Activated CD4-positive, alpha-beta T cell treated with anti-CD3 and anti-CD28 coated beads, Interleukin-2, amount 10 ng/mL, durations not matched to agents 24 days and 14 days (primary cell): ENCODE measurements around the gene NOP14. TPM values are rescaled to one million over a fixed set of nuclear protein-coding genes. Genes with fewer than 3 reads are reported as not detected.
A peak's percentile ranks its signal among the peaks of the same experiment; 100 is the strongest.
"Not testable (repeated sequence)": the region's sequence is repeated elsewhere in the genome, so short reads cannot be mapped to it uniquely, and the experiment has no call there.

ENCODE experiments used
- DNase-seq: peaks from one replicate; pipeline ENCODE4 v3.0.0; 2022
- H3K27ac Mint-ChIP-seq: one replicate; pipeline ENCODE4 v1.8.0; 2022; ENCODE audit warnings: mild to moderate bottlenecking, mixed read lengths
- H3K27me3 Mint-ChIP-seq: one replicate; pipeline ENCODE4 v1.8.0; 2022; ENCODE audit warnings: mixed read lengths
- H3K36me3 Mint-ChIP-seq: one replicate; pipeline ENCODE4 v1.8.0; 2022; ENCODE audit warnings: low read depth, mild to moderate bottlenecking, mixed read lengths
- H3K4me1 Mint-ChIP-seq: one replicate; pipeline ENCODE4 v1.8.0; 2021; ENCODE audit warnings: mixed read lengths
- H3K4me3 Mint-ChIP-seq: one replicate; pipeline ENCODE4 v1.8.0; 2022; ENCODE audit warnings: mild to moderate bottlenecking, moderate library complexity, mixed read lengths
- H3K9me3 Mint-ChIP-seq: one replicate; pipeline ENCODE4 v1.8.0; 2021; ENCODE audit warnings: mixed read lengths
- intact Hi-C: fragments of 100-400 bp; cut with micrococcal nuclease; formaldehyde crosslinking; loops from one replicate; pipeline ENCODE4 v1.15.1; 2023
- total RNA-seq: library from RNA; stranded (reverse); gene quantifications from 2 replicates; pipeline ENCODE4 v1.2.3, GENCODE V29; 2022

NOP14 gene
- total RNA-seq, result 132 and 141 TPM in 2 replicates

DNA sequence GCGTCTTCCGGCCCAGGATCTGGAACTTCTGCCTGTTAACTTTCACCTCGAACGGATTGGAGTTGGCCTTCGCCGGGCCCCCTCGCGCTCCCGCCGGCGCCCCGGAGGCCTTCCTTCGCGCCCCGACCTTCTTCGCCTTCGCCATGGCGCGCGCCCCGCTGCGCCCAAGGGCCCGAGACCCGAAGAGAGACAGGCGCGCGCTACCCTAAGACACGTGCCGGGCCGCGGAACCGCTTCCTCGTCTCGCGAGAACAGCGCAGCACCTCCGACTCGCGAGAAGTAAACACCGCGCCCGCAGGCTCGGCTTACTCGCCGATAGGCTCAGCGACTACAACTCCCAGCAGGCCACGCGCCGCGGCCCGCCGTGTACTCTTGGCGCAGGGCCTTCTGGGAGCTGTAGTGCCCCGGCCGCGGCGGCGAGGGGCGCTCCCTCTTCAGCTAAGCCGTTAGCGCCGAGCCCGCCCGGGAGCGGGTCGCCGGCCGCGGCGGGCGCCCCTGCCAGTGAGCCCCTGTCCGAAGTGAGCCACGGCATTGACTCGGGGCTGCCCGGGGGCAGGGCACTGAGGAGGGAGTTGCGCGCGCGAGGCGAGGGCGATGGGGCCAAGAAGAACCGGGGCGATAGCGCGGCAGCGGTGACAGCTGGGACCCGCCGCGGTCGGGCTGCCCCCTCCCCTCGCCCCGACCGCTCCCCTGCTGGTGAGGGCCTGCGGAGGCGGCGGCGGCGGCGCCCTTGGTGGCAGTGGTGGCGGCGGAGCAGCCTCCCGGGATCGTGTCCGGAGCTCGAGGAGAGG is at the start of gene NOP14, which contains the start of gene GRK4:
NOP14 (minus strand) TSS at position 232 of the 791 bp plus-strand sequence; CDS start at position 145, 87 bp downstream.
GRK4 (plus strand) TSS at position 397 of the 791 bp plus-strand sequence. CDS start 500 bp downstream, outside the sequence.
- intact Hi-C loops, result loop anchor here (1.0 to 5.0 kb wide), 7 partner anchors 27 to 1107 kb away; partner anchors contain the start of genes CFAP99, LETM1, LRPAP1 and RNF4
- Mint-ChIP-seq H3K4me1 (peaks cover 27% of the 10 kb centered on the region), H3K27me3 (no peaks in the 10 kb centered on the region), H3K27ac (peak within 1 kb of the TSS; percentile 79), H3K36me3 (peaks cover 29% of the 10 kb centered on the region), H3K9me3 (no peaks in the 10 kb centered on the region), H3K4me3 (peak within 1 kb of the TSS; percentile 87)
- peak; percentile 99 for DNase-seq

- no peak for DNase-seq
- intact Hi-C loops, result no loop called here
- Mint-ChIP-seq H3K4me1 (peaks cover 20% of the 10 kb centered on the region), H3K9me3 (no peaks in the 10 kb centered on the region), H3K27ac (no peak overlapping the region), H3K27me3 (peaks cover 2% of the 10 kb centered on the region), H3K4me3 (no peak overlapping the region), H3K36me3 (no peaks in the 10 kb centered on the region)
Measured at GRCh38 chr4:3011456-3012220, 48.4 kb upstream of the NOP14 start.

- Mint-ChIP-seq H3K27ac (no peak overlapping the region), H3K4me3 (no peak overlapping the region), H3K36me3 (no peaks in the 10 kb centered on the region), H3K27me3 (peaks cover 2% of the 10 kb centered on the region), H3K4me1 (peaks cover 20% of the 10 kb centered on the region), H3K9me3 (no peaks in the 10 kb centered on the region)
- no peak for DNase-seq
- intact Hi-C loops, result no loop called here
Measured at GRCh38 chr4:3010998-3011397, 47.8 kb upstream of the NOP14 start.

GRCh38 chr4:3010577-3010976 is 47.4 kb upstream of the NOP14 start:
- Mint-ChIP-seq H3K27me3 (peaks cover 2% of the 10 kb centered on the region), H3K4me3 (no peak overlapping the region), H3K9me3 (no peaks in the 10 kb centered on the region), H3K4me1 (peaks cover 20% of the 10 kb centered on the region), H3K27ac (no peak overlapping the region), H3K36me3 (no peaks in the 10 kb centered on the region)
- DNase-seq, result no peak
- intact Hi-C loops, result no loop called here

- peaks cover 2% of the 10 kb centered on the region for H3K27me3 Mint-ChIP-seq
- intact Hi-C loops, result loop anchor here (1.0 kb wide), 1 partner anchor 28 kb away; no protein-coding TSS in a partner anchor
- H3K4me1 Mint-ChIP-seq, result peaks cover 19% of the 10 kb centered on the region
- peak overlapping the region; percentile 19 for H3K27ac Mint-ChIP-seq
- H3K36me3 Mint-ChIP-seq, result no peaks in the 10 kb centered on the region
- no peaks in the 10 kb centered on the region for H3K9me3 Mint-ChIP-seq
- H3K4me3 Mint-ChIP-seq, result no peak overlapping the region
- peak; percentile 61 for DNase-seq
Measured at GRCh38 chr4:3009422-3009821, 46.2 kb upstream of the NOP14 start.

GRCh38 chr4:3007724-3008123 is 44.5 kb upstream of the NOP14 start:
- Mint-ChIP-seq H3K36me3 (no peaks in the 10 kb centered on the region), H3K9me3 (no peaks in the 10 kb centered on the region), H3K27ac (no peak overlapping the region), H3K4me1 (peaks cover 9% of the 10 kb centered on the region), H3K4me3 (no peak overlapping the region), H3K27me3 (no peaks in the 10 kb centered on the region)
- intact Hi-C loops, result no loop called here
- no peak for DNase-seq

GRCh38 chr4:2996415-2996814 is 33.2 kb upstream of the NOP14 start:
- peaks cover 19% of the 10 kb centered on the region for H3K27me3 Mint-ChIP-seq
- no peaks in the 10 kb centered on the region for H3K9me3 Mint-ChIP-seq
- no peak for DNase-seq
- no peaks in the 10 kb centered on the region for H3K4me1 Mint-ChIP-seq
- no peak overlapping the region for H3K4me3 Mint-ChIP-seq
- H3K36me3 Mint-ChIP-seq, result no peaks in the 10 kb centered on the region
- intact Hi-C loops, result no loop called here
- H3K27ac Mint-ChIP-seq, result no peak overlapping the region

DNA sequence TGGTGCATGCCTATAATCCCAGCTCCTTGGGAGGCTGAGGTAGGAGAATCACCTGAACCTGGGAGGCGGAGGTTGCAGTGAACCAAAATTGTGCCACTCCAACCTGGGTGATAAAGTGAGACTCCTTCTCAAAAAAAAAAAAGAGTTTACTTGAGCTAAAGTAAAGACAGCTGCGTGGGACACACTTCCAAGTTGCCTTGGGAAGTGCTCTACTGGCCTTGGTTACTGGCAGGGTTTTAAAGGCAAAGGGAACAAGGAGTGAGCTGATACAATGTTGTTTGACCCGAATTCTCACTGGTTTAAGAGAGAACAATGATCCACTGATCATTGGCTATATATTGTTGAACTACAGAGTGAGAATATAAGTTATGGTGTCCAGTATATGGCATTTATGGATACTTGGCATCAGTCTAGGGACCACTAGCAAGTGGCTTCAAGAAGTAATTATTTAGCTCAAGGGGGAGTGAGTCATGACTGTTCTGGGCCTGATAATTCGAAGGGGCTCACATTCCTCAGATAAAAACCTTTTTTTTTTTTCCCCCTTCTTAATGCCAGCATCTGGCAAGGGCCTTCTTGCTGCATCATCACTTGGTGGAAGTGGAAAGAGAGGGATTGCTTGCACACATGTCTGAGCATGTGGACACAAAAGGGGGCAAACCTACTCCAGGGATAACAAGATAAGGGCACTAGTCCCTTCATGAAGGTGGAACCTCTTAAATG is 32.5 kb upstream of the NOP14 start:
- Mint-ChIP-seq H3K9me3 (no peaks in the 10 kb centered on the region), H3K27me3 (peaks cover 21% of the 10 kb centered on the region), H3K36me3 (no peaks in the 10 kb centered on the region), H3K4me3 (no peak overlapping the region), H3K4me1 (no peaks in the 10 kb centered on the region), H3K27ac (no peak overlapping the region)
- intact Hi-C loops, result no loop called here
- DNase-seq, result no peak

DNA sequence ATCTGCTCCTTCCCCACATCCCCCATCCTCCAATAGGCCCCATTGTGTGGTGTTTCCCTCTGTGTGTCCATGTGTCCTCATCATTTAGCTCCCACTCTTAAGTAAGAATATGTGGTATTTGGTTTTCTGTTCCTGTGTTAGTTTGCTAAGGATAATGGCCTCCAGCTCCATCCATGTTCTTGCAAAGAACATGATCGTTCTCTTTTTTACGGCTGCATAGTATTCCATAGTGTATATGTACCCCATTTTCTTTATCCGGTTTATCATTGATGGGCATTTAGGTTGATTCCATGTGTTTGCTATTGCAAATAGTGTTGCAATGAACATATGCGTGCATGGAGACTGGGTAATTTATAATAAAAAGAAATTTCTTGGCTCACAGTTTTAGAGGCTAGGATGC is 31.7 kb upstream of the NOP14 start:
- DNase-seq, result no peak
- intact Hi-C loops, result no loop called here
- peaks cover 20% of the 10 kb centered on the region for H3K27me3 Mint-ChIP-seq
- H3K36me3 Mint-ChIP-seq, result no peaks in the 10 kb centered on the region
- H3K4me3 Mint-ChIP-seq, result no peak overlapping the region
- H3K4me1 Mint-ChIP-seq, result no peaks in the 10 kb centered on the region
- no peaks in the 10 kb centered on the region for H3K9me3 Mint-ChIP-seq
- H3K27ac Mint-ChIP-seq, result no peak overlapping the region

DNA sequence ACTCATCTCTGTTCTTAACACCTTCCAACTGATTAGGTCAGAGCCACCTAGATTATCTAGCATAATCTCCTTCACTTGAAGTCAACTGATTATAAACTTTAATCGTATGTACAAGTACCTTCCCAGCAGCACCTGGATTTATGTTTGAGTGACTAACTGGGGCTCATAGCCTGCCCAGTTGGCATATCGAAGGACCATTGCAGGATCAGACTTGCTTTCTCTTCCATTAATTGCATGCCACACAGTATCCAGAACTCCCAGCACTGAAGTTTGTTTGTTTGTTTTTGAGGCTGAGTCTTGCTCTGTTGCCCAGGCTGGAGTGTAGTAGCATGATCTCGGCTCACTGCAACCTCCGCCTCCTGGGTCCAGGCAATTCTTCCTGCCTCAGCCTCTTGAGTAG is 28.0 kb upstream of the NOP14 start:
- intact Hi-C loops, result no loop called here
- H3K4me1 Mint-ChIP-seq, result no peaks in the 10 kb centered on the region
- H3K36me3 Mint-ChIP-seq, result no peaks in the 10 kb centered on the region
- no peak overlapping the region for H3K4me3 Mint-ChIP-seq
- no peaks in the 10 kb centered on the region for H3K9me3 Mint-ChIP-seq
- H3K27ac Mint-ChIP-seq, result no peak overlapping the region
- H3K27me3 Mint-ChIP-seq, result peaks cover 16% of the 10 kb centered on the region
- no peak for DNase-seq

GRCh38 chr4:2983715-2984114 is 20.5 kb upstream of the NOP14 start:
- H3K27me3 Mint-ChIP-seq, result peaks cover 20% of the 10 kb centered on the region
- H3K36me3 Mint-ChIP-seq, H3K27ac Mint-ChIP-seq, H3K4me3 Mint-ChIP-seq, intact Hi-C loops, H3K9me3 Mint-ChIP-seq, DNase-seq, H3K4me1 Mint-ChIP-seq: not testable (repeated sequence)

GRCh38 chr4:2982012-2982411 is 18.8 kb upstream of the NOP14 start:
- intact Hi-C loops, result no loop called here
- Mint-ChIP-seq H3K9me3 (no peaks in the 10 kb centered on the region), H3K36me3 (no peaks in the 10 kb centered on the region), H3K4me1 (peaks cover 3% of the 10 kb centered on the region), H3K27me3 (peaks cover 16% of the 10 kb centered on the region), H3K27ac (no peak overlapping the region), H3K4me3 (no peak overlapping the region)
- DNase-seq, result no peak

DNA sequence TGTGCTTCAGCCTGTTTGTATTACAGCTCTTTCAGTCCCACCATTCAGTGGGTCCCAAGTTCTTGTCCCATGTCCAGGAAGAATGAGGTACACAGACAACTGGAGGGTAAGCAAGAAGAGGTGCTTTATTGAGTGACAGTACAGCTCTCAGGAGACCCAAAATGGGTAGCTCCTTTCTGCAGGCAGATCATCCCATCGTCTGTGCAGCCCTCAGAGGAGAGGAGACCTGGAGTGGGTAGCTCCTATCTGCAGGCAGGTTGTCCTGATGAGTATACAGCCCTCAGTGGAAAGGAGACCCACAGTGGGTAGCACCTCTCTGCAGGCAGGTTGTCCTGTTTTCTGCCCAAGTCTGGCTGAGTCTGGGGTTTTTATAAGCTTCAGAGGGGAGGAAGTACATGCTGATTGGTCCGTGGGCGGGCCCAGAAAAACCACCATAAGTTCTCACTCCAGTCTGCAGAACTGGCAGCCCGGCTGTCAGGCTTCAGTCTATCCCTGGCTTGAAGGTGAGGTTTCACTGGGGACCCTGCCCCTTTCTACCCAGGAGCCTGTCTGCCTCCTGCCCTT is 18.1 kb upstream of the NOP14 start:
- no peak overlapping the region for H3K27ac Mint-ChIP-seq
- no peaks in the 10 kb centered on the region for H3K9me3 Mint-ChIP-seq
- peaks cover 3% of the 10 kb centered on the region for H3K4me1 Mint-ChIP-seq
- H3K4me3 Mint-ChIP-seq, result no peak overlapping the region
- intact Hi-C loops, result no loop called here
- no peaks in the 10 kb centered on the region for H3K36me3 Mint-ChIP-seq
- peaks cover 16% of the 10 kb centered on the region for H3K27me3 Mint-ChIP-seq
- no peak for DNase-seq
